ENCODE data around the gene SMIM22. TPM values are rescaled to one million over a fixed set of nuclear protein-coding genes. Genes with fewer than 3 reads are reported as not detected.

The SMIM22 gene
- total RNA-seq, 2 donors from 2014 or later = 4.7 to 29.3 TPM

GRCh38 chr16:4790871-4791270, 4.3 kb upstream of the SMIM22 start:
- H3K4me3 ChIP-seq = no peak overlapping the region
- H3K36me3 ChIP-seq (replicated peaks in 1 of 2; ENCODE audit: insufficient read depth in 1 of 2, low read depth in 2 of 2) = no peaks in the 10 kb centered on the region
- TF ChIP-seq CTCF (IDR thresholded peaks at IDR 0.05) (no peak), POLR2A (IDR thresholded peaks at IDR 0.05) (no peak)
- ATAC-seq (no peak), DNase-seq (no peak)
- intact Hi-C loops (cut with DNase I) = no loop called here
- peaks cover 23% of the 10 kb centered on the region for H3K4me1 ChIP-seq
- H3K27ac ChIP-seq = no peak overlapping the region
- no peaks in the 10 kb centered on the region for H3K27me3 ChIP-seq
- H3K9me3 ChIP-seq = no peaks in the 10 kb centered on the region
- 81 to 89% methylated on average over 10 of the region's 10 CpGs for WGBS, 2 donors

GRCh38 chr16:4792951-4793513, 2.1 kb upstream of the SMIM22 start:
- peaks cover 37% of the 10 kb centered on the region for H3K4me1 ChIP-seq
- no peak overlapping the region for H3K27ac ChIP-seq
- WGBS, 2 donors = 72 to 78% methylated on average over 9 to 13 of the region's 13 CpGs
- H3K27me3 ChIP-seq = no peaks in the 10 kb centered on the region
- no peaks in the 10 kb centered on the region for H3K9me3 ChIP-seq
- DNase-seq (no peak), ATAC-seq (no peak)
- intact Hi-C loops (cut with DNase I) = no loop called here
- no peak overlapping the region for H3K4me3 ChIP-seq
- TF ChIP-seq CTCF (IDR thresholded peaks at IDR 0.05) = no peak
- TF ChIP-seq POLR2A (IDR thresholded peaks at IDR 0.05) = no peak
- no peaks in the 10 kb centered on the region for H3K36me3 ChIP-seq (replicated peaks in 1 of 2; ENCODE audit: insufficient read depth in 1 of 2, low read depth in 2 of 2)

DNA sequence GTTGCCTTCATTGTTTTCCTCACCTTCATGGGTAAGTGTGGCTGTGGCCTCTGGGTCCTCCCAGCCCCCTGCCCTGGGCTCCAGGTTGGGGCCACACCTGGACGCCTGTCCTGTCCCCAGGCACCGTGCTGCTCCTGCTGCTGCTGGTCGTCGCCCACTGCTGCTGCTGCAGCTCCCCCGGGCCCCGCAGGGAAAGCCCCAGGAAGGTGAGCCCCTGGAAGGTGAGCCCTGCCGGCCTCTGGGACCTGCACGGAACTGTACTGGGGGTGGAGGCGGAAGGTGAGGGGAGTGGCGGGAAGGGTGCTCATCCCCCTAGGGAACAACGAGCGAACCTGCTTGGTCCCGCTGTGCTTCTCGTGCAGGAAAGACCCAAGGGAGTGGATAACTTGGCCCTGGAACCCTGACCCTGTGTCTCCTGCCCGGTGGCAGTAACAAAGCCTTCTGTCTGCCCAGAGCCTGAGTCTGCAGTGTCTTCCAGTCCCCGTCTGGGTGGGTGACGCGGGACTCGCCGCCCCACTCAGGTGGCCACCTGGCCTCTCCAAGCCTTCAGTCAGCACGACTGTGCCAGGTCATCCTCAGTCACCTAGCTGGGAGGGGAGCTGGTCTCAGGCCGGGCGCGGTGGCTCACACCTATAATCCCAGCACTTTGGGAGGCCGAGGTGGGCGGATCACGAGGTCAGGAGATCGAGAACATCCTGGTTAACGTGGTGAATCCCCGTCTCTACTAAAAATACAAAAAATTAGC, 831 bp downstream of the SMIM22 start:
- ATAC-seq (no peak), DNase-seq (no peak)
- Histone ChIP-seq H3K36me3 (replicated peaks in 1 of 2; ENCODE audit: insufficient read depth in 1 of 2, low read depth in 2 of 2) (no peaks in the 10 kb centered on the region), H3K27ac (peak overlapping the region in 3 of 4 donors; percentile 76 to 85 (median 76)), H3K27me3 (no peaks in the 10 kb centered on the region), H3K4me3 (peak overlapping the region; percentile 7 to 13), H3K4me1 (peaks cover 40% of the 10 kb centered on the region), H3K9me3 (no peaks in the 10 kb centered on the region)
- intact Hi-C loops (cut with DNase I) = no loop called here
- TF ChIP-seq POLR2A (IDR thresholded peaks at IDR 0.05) = no peak
- WGBS, 2 donors = 73 to 87% methylated on average over 6 to 28 of the region's 30 CpGs

- no peak for ATAC-seq
- peaks cover 50% of the 10 kb centered on the region for H3K4me1 ChIP-seq
- DNase-seq = no peak
- no peaks in the 10 kb centered on the region for H3K27me3 ChIP-seq
- H3K4me3 ChIP-seq = no peak overlapping the region
- H3K36me3 ChIP-seq (replicated peaks in 1 of 2; ENCODE audit: insufficient read depth in 1 of 2, low read depth in 2 of 2) = no peaks in the 10 kb centered on the region
- H3K27ac ChIP-seq = no peak overlapping the region
- intact Hi-C loops (cut with DNase I) = no loop called here
- no peaks in the 10 kb centered on the region for H3K9me3 ChIP-seq
- TF ChIP-seq POLR2A (IDR thresholded peaks at IDR 0.05) = no peak
- no peak for TF ChIP-seq CTCF (IDR thresholded peaks at IDR 0.05)
- WGBS, 2 donors = 77 to 86% methylated on average over 13 to 21 of the region's 21 CpGs
Observed at GRCh38 chr16:4796982-4797804, 2.0 kb downstream of the SMIM22 start.

DNA sequence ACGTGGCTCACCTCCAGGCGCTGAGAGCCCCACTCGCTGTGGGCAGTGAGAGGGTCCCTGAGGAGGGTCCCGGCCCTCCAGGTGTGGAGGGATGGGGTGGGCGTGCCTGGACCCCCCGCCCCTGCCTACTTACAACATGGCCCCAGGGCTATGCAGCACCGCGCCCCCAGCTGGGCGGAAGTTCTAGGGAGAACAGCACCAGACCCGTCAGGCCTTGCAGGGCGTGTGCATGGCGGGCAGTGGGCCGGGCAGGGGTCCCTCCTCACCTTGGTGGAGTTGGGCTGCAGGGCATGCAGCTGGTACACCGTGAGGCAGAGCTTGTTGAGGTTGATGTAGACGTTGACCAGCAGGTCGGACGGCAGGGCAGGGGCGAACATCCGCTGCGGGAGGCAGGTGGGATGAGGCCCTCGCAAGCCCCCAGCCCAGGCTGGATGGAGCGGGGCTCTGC, 2.7 kb downstream of the SMIM22 start:
- Histone ChIP-seq H3K9me3 (no peaks in the 10 kb centered on the region), H3K27ac (no peak overlapping the region), H3K27me3 (no peaks in the 10 kb centered on the region), H3K4me3 (no peak overlapping the region), H3K4me1 (peaks cover 50% of the 10 kb centered on the region), H3K36me3 (replicated peaks in 1 of 2; ENCODE audit: insufficient read depth in 1 of 2, low read depth in 2 of 2) (no peaks in the 10 kb centered on the region)
- TF ChIP-seq POLR2A (IDR thresholded peaks at IDR 0.05) (no peak), CTCF (IDR thresholded peaks at IDR 0.05) (no peak)
- DNase-seq (no peak), ATAC-seq (no peak)
- intact Hi-C loops (cut with DNase I) = no loop called here
- 90 to 94% methylated on average over 10 to 22 of the region's 22 CpGs for WGBS, 2 donors

Measured in body of pancreas (tissue), 4 donors.